RKO (cell line): ENCODE results near the gene RGPD6.
"Not testable (repeated sequence)": the region's sequence is repeated elsewhere in the genome, so short reads cannot be mapped to it uniquely, and the experiment has no call there.

Source experiments
- DNase-seq: peaks from one replicate; pipeline ENCODE4 v3.0.0-alpha.2; 2016; ENCODE audit warnings: low spot score

Gene RGPD6

DNA sequence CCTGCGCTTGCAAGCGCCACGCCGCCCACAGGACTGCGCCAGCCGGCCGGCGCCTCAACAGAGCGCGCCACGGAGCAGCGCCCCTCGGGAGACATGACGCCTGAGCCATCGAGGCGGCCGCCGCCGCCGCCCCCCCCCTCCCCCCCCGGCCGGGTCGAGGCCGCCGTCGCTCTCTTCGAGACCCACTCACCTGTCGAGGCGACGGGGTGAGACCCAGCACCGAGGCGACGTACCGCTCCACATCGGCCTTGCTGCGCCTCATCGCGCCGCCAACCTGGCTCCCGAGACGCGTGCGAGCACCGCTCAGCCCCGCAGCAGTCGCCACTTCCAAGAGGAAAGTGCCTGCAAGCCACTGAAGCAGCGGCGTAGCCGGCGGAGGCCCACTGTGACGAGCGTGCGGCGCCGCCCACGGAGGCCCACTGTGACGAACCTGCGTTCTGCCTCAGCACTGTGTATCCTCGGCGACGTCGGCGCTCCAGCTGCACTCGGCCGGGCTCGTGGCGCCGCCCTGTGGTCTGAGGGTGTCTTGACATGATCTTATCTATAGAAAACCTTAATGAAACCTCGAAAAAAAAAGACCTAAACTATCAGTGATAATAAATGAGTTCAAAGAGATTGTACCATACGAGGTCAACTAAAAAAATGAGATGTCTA is at the start of gene RGPD6:
Gene RGPD6 (minus strand): TSS at position 460 of the 654 bp plus-strand sequence. CDS start 198 bp downstream, at position 262.
- not testable (repeated sequence) for DNase-seq

DNA sequence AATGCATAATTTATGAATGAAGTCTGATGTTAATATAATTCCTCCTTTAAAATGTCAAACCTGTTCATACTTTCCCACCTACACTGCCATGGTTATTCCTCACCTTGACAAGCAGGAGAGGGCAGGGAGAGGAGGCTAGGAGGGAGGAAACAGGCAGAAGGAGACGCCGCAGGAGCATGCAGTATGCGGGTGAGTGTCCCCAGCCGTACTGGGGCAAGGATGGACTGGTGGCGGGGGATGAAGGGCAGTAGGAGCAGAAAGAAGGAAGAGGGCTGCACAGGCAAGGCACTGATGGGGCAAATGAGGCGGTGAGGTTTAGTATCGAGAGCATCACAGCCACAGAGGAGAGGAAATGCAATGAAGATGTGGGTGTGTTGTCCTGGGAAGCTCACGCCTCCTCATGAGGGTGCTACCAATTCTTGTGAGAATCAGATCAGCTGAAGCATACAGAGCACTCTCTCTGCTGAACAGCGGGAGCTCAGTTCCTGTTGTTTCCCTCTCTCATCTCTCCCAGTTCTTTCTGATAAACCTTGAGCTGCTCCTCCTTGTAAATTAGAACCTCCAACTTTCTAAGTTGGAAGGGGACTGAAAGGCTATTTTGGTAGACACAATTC is 42.4 kb upstream of the RGPD6 start:
- not testable (repeated sequence) for DNase-seq

- not testable (repeated sequence) for DNase-seq
Observed at GRCh38 chr2:110613927-110614326, 36.9 kb upstream of the RGPD6 start.

GRCh38 chr2:110610613-110611250 is 33.7 kb upstream of the RGPD6 start:
- DNase-seq: not testable (repeated sequence)

GRCh38 chr2:110609843-110610612 is 33.0 kb upstream of the RGPD6 start:
- not testable (repeated sequence) for DNase-seq

DNA sequence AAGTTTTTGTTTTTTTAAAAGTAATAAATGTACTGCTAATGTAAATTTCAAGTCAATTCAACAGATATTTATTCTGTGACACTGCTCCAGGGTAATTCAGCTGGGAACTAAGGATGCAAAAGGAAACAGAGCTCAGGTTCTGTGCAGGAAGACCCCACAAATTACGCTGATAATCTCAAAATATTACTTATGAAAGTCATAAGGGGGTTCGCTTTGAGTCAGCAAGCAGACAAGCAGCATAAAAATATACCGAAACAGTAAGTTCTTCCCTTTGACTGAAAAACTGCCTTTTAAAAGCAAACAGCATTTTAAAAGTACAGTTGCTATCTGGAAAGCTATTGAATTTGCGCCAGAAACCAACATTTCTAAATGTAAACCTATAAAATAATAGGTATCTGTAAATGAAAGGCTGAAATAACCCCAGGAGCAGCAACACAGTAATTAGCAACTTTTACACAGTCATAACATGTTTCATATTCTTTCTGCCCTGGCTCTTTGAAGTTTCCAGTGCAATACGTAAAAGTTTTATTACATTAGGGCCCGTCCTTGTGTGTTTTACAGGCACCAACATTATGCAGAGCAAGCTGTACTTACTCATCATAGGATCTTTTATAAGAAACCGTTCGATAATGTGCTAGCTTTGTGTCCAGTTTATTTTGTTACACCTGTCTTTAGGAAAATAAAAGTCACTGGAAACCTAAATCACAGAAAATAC is 31.9 kb upstream of the RGPD6 start:
- not testable (repeated sequence) for DNase-seq

DNA sequence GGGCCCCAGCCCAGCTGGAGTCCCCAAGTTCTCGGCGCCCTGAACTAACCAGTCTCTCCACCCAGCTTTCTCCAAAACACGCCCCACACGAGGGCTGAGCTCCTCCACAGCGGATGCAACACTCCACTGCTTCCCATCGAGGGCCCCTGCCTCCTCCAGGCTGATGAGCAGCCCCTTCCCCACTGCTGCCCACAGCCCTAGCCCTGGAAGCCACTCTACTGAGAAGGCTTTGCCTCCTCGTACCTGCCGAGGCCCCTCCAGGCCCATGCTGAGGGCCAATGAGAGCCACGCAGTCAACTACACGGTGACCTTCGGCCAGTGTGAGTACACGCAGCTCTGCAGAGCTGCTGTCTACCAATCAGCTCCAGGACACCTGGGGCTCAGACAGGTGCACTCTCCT is 28.0 kb upstream of the RGPD6 start:
- DNase-seq: not testable (repeated sequence)

- DNase-seq: not testable (repeated sequence)
Observed at GRCh38 chr2:110603917-110604591, 27.0 kb upstream of the RGPD6 start.

DNA sequence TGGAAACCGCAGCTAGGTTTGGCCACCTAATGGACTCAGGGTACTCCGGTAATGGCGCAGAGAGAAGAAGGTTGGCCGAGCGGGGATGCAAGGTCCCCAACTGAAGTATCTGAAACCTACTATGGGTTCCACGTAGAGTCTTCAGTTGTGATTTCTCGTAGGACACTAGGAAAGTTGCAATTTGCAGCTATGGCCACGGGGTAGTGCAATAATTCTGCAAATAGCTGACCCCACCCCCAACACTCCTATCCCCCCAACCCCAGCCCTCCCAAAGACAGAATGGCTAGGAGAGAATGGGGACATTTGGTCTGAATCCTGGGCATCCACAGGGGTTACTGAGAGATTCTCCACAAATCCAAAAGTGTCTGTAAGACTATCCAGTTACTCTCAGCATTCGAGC is 25.1 kb upstream of the RGPD6 start:
- DNase-seq: not testable (repeated sequence)

DNA sequence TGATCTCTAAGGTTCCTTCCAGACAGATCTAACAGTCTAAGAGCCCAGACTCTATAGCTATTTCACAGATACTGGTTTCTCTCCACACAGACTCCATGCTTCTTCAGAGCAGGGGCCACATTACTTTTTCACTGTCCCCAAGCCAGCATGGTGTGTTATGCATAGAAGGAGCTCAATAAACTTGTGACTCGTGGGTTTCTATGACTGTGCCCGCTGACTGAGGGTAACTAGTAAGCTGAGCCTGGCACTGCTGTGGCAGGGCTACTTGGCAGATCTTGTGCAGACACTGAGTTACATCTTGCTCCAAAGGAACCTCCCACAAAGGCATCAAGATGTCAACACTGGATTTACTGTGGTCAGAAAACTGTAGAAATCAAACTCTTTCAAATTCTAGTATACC is 15.0 kb upstream of the RGPD6 start:
- not testable (repeated sequence) for DNase-seq

DNA sequence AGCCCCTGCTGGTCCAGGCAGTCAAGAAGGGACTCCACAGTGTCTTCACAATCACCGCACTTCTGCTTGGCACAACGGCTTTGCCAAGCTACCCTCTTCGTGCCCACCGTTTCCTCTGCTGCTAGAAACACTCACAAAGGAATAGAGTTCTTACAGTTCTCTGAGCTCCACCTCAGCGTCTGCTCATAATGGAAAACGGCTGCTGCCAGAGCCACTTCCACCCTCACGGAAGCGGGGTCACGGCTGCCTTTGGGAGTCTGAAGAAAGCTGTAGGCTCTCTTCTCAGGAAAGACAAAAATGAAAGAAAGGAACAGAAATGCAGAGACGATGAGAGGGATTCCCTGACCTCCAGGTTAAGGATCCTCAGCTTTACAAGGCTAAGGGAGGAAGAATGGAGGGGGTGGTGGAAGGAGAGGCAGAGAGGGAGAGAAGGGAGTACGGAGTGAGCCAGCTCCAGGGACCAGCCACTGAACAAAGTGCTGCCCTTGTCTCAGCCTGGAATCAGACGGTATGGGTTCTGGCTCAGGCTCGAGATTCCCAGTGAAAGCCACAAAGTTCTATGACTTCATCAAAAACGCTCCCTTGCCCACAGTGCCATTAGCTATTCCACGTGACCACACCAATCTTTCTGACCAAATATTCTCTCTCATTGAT is 12.8 kb upstream of the RGPD6 start:
- not testable (repeated sequence) for DNase-seq

GRCh38 chr2:110588520-110588919 is 11.5 kb upstream of the RGPD6 start:
- DNase-seq: not testable (repeated sequence)

DNA sequence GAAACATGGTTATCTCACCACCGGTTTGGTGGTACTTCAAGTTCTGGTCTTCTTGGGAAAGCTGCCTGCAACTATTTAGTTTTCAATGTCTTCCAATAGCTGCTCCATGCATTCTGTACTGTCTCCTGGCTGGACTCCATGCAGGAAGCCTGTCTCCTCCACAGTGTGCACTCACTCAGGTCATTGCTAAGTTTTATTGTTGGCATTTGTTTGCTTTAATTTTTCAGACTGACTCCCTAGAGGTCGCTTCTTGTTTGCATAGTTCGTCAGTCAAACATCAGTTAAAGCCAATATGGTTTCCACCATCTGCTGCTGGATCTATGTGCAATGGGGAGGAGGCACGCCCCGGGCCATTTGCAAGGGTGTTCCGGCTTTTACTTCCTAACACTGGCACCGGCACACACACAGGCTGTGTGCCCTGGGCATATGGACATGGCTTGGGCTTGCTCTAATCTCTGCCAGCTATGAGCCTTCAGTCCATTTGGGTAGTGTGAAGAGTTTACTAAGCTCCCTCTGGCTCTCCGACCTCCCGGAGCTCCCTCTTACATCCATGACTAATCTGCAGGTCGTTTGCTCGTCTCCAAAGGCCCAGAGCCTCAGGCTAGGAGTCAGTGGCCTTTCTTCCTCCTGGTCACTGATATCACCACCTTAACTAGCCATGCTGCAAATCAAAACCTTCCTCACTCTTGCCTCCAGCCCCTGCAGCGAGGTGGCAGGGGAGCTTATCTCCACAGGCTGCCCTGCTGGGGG is 2.4 kb upstream of the RGPD6 start:
- DNase-seq: not testable (repeated sequence)

GRCh38 chr2:110578429-110578828 is 1.4 kb upstream of the RGPD6 start:
- DNase-seq: not testable (repeated sequence)

DNA sequence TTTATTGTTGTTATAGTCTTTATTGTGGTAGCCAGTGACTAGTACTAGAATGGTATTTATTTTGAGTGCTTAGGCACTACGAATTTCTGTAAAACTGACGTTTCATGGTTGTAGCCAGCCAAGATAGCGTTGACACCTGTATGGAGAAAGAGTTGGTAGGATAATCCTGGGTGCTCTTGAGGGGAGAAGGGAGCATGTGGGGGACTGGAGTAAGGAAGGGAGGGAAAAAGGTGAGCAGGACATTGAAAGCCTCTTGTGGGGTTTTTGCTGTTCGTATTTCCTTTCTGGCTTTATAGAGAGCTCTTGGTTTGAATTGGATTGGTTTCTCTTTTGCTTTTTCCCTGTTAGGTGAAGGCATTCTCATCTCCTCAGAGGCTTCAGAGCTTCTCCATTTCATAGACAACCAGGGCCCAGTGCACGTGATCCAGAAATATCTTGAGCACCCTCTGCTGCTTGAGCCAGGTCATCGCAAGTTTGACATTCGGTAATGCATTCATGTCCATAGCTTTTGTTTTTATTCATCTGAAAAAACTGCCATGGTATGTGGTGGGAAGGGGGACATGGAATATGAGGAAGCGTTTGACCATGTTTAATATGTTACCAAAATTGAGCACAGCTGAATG is 77.2 kb downstream of the RGPD6 start:
- not testable (repeated sequence) for DNase-seq

GRCh38 chr2:110496027-110496426 is 81.0 kb downstream of the RGPD6 start:
- DNase-seq: not testable (repeated sequence)

DNA sequence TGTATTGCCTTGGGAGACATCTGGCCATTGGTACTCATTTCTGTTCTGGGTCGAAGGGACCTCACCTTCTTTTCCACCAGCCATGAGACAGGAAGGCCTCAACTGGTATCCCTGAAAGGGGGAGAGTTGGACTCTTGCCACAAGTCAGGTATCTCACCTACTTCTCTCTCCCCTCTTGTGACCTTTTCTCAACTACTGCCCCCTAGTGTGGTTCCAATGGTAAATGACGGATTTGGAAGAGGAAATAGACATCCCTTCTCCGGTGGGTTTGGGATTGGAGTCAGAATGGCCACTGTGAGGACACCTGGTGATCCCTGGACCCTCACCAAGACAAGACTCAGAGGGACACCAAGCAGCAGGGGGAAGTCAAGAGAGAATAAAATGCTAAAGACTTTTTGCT is 82.5 kb downstream of the RGPD6 start:
- not testable (repeated sequence) for DNase-seq

DNA sequence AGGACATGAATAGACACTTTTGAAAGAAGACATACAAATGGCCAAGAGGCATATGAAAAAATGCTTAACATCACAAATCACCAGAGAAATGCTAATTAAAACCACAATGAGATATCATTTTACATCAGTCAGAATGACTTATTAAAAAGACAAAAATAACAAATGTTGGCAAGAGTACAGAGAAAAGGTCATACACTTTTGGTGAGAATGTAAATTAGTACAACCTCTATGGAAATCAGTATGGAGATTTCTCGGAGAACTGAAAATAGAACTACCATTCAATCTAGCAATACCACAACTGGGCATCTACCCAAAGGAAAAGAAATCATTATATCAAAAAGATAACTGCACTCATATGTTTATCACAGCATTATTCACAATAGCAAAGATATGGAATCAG is 88.0 kb downstream of the RGPD6 start:
- DNase-seq: not testable (repeated sequence)

- DNase-seq: not testable (repeated sequence)
Observed at GRCh38 chr2:110482697-110483096, 94.3 kb downstream of the RGPD6 start.
